Fibroblast of mammary gland (primary cell): ENCODE data around the gene TADA2B.

Experiments used
- DNase-seq: peaks from one replicate; pipeline ENCODE4 v3.0.0-alpha.2; 2010; ENCODE audit warnings: low read depth
- H3K4me3 ChIP-seq: 2 replicates; pipeline ENCODE4 v1.5.1; 2011; ENCODE audit warnings: low read depth, mild to moderate bottlenecking, low read length, moderate library complexity; ENCODE audit not compliant: control insufficient read depth
- TF ChIP-seq, protein P1 (sequence below): conservative IDR thresholded peaks from 2 replicates; pipeline ENCODE4 v1.5.1; 2011; ENCODE audit warnings: low read depth, low read length, inconsistent platforms; ENCODE audit not compliant: control insufficient read depth, insufficient read depth

The TADA2B gene

DNA sequence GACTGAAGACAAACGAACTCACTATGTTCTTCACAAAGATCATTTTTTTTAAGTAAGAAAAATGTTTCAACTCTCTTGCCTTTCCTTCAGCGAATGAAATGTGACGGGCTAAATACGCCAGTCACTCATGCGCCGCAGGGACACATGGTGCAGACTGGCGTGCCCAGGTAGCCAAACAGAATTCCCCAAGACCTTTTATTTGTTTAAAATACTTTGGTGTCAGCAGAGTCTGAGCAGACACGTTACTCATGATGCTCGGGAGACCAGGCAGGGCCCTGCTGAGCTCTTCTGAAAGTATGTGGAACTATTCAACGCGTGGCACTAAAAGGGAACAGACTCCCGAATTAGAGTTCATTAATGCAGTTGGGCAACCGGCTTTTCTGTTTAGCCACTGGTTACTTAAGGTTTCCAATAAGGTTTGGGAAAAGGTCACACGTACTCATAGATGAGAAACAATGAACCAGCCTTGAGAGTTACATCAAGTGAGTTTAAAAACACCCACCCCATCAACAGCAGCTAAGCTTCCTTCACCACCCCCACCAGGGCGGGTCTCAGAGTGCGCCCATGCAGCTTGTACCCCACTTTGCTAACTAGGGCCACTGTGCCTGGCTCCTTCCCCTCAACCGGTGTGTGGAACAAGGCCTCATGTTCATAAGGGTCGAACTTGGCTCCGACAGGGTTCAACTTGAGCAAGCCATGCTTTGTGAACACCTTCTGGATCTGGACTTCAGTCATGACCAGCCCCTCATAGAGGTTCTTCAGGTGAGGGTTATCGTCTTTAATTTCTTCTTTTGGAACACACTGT is 17.4 kb downstream of the TADA2B start:
- no peak for DNase-seq
- no peak overlapping the region for H3K4me3 ChIP-seq
- TF ChIP-seq, protein P1, sequence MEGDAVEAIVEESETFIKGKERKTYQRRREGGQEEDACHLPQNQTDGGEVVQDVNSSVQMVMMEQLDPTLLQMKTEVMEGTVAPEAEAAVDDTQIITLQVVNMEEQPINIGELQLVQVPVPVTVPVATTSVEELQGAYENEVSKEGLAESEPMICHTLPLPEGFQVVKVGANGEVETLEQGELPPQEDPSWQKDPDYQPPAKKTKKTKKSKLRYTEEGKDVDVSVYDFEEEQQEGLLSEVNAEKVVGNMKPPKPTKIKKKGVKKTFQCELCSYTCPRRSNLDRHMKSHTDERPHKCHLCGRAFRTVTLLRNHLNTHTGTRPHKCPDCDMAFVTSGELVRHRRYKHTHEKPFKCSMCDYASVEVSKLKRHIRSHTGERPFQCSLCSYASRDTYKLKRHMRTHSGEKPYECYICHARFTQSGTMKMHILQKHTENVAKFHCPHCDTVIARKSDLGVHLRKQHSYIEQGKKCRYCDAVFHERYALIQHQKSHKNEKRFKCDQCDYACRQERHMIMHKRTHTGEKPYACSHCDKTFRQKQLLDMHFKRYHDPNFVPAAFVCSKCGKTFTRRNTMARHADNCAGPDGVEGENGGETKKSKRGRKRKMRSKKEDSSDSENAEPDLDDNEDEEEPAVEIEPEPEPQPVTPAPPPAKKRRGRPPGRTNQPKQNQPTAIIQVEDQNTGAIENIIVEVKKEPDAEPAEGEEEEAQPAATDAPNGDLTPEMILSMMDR: no peak

GRCh38 chr4:7061815-7062214 is 18.6 kb downstream of the TADA2B start:
- H3K4me3 ChIP-seq: no peak overlapping the region
- DNase-seq: no peak
- TF ChIP-seq, protein P1: no peak

- DNase-seq: no peak
- TF ChIP-seq, protein P1: no peak
- no peak overlapping the region for H3K4me3 ChIP-seq
Observed at GRCh38 chr4:7062816-7063215, 19.6 kb downstream of the TADA2B start.

DNA sequence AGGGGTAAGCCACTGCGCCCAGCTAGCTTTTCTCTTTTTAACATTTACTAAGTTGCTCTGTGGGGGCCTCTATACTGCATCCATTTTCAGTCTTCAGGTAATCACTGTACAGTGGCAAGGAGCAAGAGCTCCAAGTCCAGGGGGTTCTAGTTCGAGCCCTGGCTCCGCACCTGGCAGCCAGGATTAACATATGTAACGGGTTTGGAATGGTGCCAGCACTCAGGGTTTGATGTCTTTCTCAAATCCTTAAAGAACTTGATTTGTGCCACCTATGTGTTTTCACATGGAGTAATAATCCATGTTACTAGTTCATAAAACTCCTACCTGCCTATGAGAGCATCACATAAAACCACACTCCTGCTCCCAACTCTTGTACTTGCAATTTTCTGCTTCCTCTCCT is 20.2 kb downstream of the TADA2B start:
- TF ChIP-seq, protein P1: no peak
- H3K4me3 ChIP-seq: no peak overlapping the region
- DNase-seq: no peak

- H3K4me3 ChIP-seq: no peak overlapping the region
- DNase-seq: no peak
- TF ChIP-seq, protein P1: no peak
Observed at GRCh38 chr4:7066006-7066405, 22.8 kb downstream of the TADA2B start.

- peak overlapping the region; percentile 75 for H3K4me3 ChIP-seq
- TF ChIP-seq, protein P1: no peak
Observed at GRCh38 chr4:7066493-7066892, 23.3 kb downstream of the TADA2B start.

More at GRCh38 chr4:7066493-7066892, 23.3 kb downstream of the TADA2B start:
- no peak for DNase-seq
